Cardiac muscle cell (in vitro differentiated cells and primary cell): ENCODE data around the gene NEU1. TPM values are rescaled to one million over a fixed set of nuclear protein-coding genes. Genes with fewer than 3 reads are reported as not detected.
A peak's percentile ranks its signal among the peaks of the same experiment; 100 is the strongest.

Experiments
- DNase-seq, 2 donors: peaks; one replicate each; pipeline versions ENCODE4 v3.0.0 to v3.0.0-alpha.2; 2010 to 2017; ENCODE audit warnings: low read depth in 1 of 2, low spot score in 1 of 2
- H3K27ac ChIP-seq: fragments of 200-600 bp; sonication (generic); 2 replicates; pipeline ENCODE4 v1.5.1; 2016
- H3K27me3 ChIP-seq: fragments of 200-600 bp; sonication (generic); 2 replicates; pipeline ENCODE4 v1.6.0; 2016; ENCODE audit warnings: control low read depth
- H3K36me3 ChIP-seq: fragments of 200-600 bp; sonication (generic); 2 replicates; pipeline ENCODE4 v1.5.1; 2016; ENCODE audit warnings: control low read depth
- H3K4me1 ChIP-seq: fragments of 200-600 bp; sonication (generic); 2 replicates; pipeline ENCODE4 v1.8.1; 2017; ENCODE audit warnings: low read depth, mild to moderate bottlenecking, mixed run types
- H3K4me3 ChIP-seq: fragments of 200-600 bp; sonication (generic); 2 replicates; pipeline ENCODE4 v1.5.1; 2016; ENCODE audit warnings: mild to moderate bottlenecking
- H3K9me3 ChIP-seq: fragments of 200-600 bp; sonication (generic); 2 replicates; pipeline ENCODE4 v1.5.1; 2017; ENCODE audit warnings: low read depth, mild to moderate bottlenecking, control low read depth
- polyA plus RNA-seq: library from polyadenylated mRNA; unstranded; fragments of >200 nt; fragmentation: Nextera tagmentation; extraction: Ambion mirVana; gene quantifications from 2 replicates; pipeline ENCODE4 v1.2.1, GENCODE V29; 2016
- total RNA-seq: library from RNA; depleted of rRNA; stranded (reverse); fragments of >200 nt; gene quantifications from 2 replicates; pipeline ENCODE4 v1.2.3, GENCODE V29; 2016
- TF ChIP-seq, protein P1 (sequence below): IDR thresholded peaks from 2 replicates; pipeline ENCODE4 v1.5.1; 2012; ENCODE audit warnings: low read depth, mild to moderate bottlenecking, low read length

Gene NEU1
- total and polyA plus RNA-seq, 2 experiments from 2014 or later, result 26.6 to 27.6 TPM

DNA sequence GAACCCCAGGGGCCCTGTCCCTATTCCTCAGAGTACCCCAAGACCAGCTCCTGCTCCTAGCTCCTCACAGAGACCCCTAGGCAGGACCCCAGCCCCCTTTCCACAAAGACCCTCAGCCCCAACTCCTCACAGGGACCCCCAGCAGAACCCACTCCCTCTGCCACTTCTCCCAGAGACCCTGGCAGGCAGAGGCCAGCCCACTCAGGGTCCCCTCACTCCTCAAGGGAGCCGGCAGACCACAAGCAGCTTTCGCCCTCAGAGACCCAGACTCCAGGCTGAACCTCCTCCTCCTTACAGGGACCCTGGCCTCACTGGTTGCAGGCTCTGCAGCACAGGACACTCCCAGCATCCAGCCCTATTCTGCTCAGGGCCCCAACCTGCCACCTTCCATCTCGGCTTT, 15.6 kb upstream of the NEU1 start:
- H3K9me3 ChIP-seq, result no peaks in the 10 kb centered on the region
- no peaks in the 10 kb centered on the region for H3K4me1 ChIP-seq
- no peak overlapping the region for H3K4me3 ChIP-seq
- no peaks in the 10 kb centered on the region for H3K27me3 ChIP-seq
- no peak for DNase-seq
- no peak overlapping the region for H3K27ac ChIP-seq
- TF ChIP-seq, protein P1, sequence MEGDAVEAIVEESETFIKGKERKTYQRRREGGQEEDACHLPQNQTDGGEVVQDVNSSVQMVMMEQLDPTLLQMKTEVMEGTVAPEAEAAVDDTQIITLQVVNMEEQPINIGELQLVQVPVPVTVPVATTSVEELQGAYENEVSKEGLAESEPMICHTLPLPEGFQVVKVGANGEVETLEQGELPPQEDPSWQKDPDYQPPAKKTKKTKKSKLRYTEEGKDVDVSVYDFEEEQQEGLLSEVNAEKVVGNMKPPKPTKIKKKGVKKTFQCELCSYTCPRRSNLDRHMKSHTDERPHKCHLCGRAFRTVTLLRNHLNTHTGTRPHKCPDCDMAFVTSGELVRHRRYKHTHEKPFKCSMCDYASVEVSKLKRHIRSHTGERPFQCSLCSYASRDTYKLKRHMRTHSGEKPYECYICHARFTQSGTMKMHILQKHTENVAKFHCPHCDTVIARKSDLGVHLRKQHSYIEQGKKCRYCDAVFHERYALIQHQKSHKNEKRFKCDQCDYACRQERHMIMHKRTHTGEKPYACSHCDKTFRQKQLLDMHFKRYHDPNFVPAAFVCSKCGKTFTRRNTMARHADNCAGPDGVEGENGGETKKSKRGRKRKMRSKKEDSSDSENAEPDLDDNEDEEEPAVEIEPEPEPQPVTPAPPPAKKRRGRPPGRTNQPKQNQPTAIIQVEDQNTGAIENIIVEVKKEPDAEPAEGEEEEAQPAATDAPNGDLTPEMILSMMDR, result no peak
- peaks cover 33% of the 10 kb centered on the region for H3K36me3 ChIP-seq

DNA sequence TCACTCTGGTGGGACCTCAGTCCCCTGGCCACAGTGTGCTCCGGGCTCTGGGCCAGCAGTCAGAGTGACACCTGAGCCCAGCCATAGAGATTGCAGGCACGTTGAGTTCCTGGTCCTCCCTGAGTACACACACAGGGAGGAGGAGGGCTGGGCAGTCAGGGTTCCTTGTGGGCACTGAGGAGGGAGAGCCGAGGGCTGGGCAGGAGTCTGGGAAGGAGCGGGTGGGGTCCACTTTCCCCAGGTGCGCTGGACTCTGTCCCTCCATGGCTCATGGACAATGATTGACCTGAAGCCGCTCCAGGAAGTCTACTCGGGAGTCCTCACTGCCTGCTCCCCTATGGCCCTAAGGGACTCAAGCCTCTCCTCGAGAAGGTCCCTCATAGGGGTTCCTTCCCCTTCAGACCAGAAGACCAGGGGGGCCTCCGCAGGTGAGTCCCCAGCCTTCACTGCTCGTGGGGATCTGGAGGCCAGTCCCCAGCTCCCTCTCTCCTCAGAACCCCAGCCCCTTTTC, 15.1 kb upstream of the NEU1 start:
- DNase-seq, result peak in 1 of 2 donors; percentile 19
- Histone ChIP-seq H3K27ac (no peak overlapping the region), H3K9me3 (no peaks in the 10 kb centered on the region), H3K4me3 (no peak overlapping the region), H3K4me1 (no peaks in the 10 kb centered on the region), H3K27me3 (no peaks in the 10 kb centered on the region), H3K36me3 (peaks cover 28% of the 10 kb centered on the region)
- TF ChIP-seq, protein P1, result no peak

DNA sequence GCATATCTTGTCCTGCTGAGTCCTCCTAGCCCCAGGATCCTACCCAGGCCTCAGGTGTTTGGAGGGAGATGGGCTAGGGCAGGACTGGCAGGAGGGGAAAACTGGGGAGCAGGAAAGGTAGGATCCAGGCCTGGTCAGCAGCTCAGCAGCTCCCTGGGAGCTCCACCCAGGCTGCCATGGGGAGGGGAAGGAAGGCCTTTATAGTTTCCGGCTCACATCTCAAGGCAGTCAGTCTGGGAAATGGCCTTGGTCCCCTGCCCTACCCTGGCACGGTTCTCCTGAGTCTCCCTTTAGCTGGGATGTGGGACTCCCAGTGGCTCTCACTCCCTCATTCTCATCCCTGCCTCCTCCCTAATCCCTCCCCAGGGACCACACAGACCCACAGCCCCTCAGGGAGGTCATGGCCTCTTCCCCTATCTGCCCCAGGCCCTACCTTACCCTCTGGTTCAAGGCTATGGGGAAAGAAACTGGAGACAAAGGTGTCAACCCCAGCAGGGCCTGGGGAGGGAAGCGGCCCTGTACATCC, 14.6 kb upstream of the NEU1 start:
- no peak overlapping the region for H3K4me3 ChIP-seq
- H3K27me3 ChIP-seq, result no peaks in the 10 kb centered on the region
- H3K27ac ChIP-seq, result no peak overlapping the region
- no peak for DNase-seq
- H3K9me3 ChIP-seq, result no peaks in the 10 kb centered on the region
- TF ChIP-seq, protein P1, result no peak
- no peaks in the 10 kb centered on the region for H3K4me1 ChIP-seq
- H3K36me3 ChIP-seq, result peaks cover 23% of the 10 kb centered on the region

DNA sequence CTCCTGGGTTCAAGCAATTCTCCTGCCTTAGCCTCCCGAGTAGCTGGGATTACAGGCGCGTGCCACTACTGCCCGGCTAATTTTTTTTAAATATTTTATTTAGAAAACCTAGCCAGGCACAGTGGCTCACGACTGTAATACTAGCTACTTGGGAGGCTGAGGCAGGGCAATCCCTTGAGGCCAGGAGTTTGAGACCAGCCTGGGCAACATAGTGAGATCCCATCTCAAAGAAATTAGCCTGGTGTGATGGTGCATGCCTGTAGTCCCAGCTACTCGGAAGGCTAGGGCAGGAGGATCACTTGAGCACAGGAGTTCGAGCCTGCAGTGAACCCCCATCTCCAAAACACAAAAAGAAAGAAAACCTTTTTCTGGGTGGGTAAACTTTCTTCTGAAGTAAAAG, 13.7 kb upstream of the NEU1 start:
- TF ChIP-seq, protein P1, result no peak
- Histone ChIP-seq H3K27me3 (no peaks in the 10 kb centered on the region), H3K36me3 (peaks cover 16% of the 10 kb centered on the region), H3K4me3 (no peak overlapping the region), H3K4me1 (no peaks in the 10 kb centered on the region), H3K27ac (no peak overlapping the region), H3K9me3 (no peaks in the 10 kb centered on the region)
- DNase-seq, result no peak

DNA sequence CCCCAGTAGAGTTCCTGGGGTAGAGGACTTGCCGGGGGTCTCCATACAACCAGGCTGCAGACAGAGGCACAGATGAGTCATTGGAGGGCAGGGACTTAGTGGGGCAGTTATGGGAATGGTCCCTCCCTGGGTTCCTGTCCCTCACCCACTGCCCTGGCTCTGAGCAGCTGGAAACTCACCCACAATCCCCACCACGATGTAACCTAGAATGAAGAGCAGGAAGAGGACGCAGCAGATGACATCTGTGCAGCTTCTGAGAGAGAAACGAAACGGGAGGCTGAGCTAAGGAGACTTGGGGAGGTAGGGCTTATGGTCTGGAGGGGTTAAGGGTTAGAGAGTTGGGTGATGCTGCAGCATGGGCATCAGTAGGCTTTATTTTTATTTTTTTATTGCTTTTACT, 13.3 kb upstream of the NEU1 start:
- H3K4me1 ChIP-seq, result no peaks in the 10 kb centered on the region
- H3K9me3 ChIP-seq, result no peaks in the 10 kb centered on the region
- peaks cover 11% of the 10 kb centered on the region for H3K36me3 ChIP-seq
- no peaks in the 10 kb centered on the region for H3K27me3 ChIP-seq
- no peak overlapping the region for H3K4me3 ChIP-seq
- TF ChIP-seq, protein P1, result no peak
- no peak overlapping the region for H3K27ac ChIP-seq
- DNase-seq, result no peak
